Middle frontal gyrus (tissue), 1 donor: ENCODE measurements around the gene AKAP6.

Source experiments
- DNase-seq: peaks from one replicate; pipeline ENCODE4 v3.0.0-alpha.2; 2015; ENCODE audit warnings: low spot score; ENCODE audit errors: extremely low spot score

Gene AKAP6

DNA sequence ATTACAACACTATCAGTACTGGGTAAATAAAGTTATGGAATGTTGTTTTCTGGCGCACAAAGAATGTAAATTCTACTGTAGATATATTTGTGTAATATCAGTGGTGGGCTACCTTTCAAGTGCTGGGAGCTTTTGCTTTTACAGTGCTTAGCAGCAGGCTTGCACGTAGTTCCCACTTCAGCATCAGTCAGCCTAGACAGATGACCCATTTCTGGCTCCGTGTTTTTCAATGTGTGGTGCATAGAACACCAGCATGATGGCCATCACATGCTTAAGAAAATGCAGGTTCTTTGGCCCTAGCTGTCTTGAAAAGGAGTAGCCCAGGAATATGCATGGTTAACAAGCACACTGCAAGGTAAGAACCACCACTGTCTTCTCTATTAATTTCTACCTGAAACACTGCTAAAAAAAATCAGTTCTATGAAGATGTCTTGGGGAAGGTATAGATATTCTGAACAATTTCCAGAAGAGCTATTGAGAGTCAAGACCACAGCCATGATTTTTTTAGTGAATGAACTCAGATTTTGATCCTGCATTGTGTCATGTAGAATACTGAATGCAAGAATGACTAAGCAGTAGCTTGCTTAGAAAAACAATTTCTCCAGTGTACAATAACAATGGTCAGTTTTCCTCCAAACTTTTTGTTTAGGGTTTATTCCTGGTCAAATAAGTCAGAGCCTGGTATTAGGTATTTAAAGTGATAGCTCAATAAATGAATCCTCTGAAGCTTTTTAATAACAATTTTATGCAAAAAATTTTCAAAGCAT lies 195.7 kb downstream of the AKAP6 start:
- no peak for DNase-seq

DNA sequence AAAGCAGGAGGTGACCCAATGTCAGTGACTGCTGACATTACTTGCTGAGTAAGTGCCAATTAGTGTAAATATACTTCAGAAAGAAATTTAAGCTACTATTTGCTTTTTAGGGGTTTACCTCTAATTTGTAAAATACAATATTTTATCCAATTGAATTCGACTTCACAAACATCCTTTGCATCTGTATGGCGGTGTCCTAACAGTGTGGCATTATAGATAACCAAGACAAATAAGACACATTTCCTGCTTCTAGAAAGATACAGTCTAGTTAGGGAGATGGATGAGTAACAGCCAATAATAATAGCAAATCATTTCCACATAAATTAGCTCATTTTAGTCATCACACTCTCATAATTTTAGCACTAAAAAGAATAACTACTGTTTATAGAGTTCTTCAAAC lies 196.5 kb downstream of the AKAP6 start:
- no peak for DNase-seq

- no peak for DNase-seq
These were observed 201.7 kb downstream of the AKAP6 start for GRCh38 chr14:32530800-32531199.

DNA sequence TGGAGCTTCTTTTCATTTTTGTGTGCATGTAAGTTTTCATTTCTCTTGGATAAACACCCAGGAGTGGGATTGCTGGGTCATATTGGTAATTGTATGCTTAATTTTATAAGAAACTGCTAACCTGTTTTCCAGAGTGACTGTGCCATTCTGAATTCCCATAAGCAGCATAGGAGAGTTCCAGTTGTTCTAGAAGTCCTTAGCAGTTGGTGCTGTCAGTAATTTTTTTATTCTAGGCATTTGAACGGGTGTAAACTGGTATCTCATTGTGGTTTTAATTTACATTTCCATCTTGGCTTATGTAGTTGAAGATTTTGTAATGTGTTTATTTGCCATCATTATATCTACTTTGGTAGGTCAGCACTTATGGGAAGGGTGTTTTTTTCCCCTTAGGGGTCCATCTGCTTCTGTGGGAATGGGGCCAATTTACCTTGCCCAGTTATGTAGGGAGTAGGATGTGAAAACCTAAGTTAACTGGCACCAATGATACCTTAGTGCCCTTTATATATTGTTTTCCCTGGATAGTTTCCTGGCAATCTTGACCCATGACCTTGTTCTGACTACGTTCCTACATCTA lies 202.9 kb downstream of the AKAP6 start:
- no peak for DNase-seq

GRCh38 chr14:32534145-32534544 lies 205.0 kb downstream of the AKAP6 start:
- DNase-seq, result no peak

GRCh38 chr14:32536175-32536574 lies 207.1 kb downstream of the AKAP6 start:
- no peak for DNase-seq

DNA sequence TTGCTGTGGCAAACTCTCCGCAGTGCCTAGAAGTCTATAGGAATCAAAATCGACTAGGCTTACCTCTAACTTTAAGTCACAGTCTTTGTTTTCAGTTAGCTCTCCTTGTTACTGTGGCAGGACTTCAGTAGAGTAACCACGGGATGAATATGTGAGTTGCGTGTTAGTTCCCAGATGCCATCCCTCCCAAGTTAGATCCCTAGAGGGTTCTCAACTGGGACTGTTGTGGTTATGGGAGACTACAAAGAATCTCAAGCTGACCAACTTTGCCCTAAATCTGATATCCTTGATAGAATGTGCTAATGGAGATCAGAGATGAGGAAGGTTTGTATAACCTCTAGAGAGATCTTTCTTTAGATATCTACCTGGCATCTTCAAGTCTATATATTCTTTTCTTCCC lies 208.1 kb downstream of the AKAP6 start:
- no peak for DNase-seq

GRCh38 chr14:32542507-32542906 lies 213.4 kb downstream of the AKAP6 start:
- DNase-seq, result peak; percentile 2

DNA sequence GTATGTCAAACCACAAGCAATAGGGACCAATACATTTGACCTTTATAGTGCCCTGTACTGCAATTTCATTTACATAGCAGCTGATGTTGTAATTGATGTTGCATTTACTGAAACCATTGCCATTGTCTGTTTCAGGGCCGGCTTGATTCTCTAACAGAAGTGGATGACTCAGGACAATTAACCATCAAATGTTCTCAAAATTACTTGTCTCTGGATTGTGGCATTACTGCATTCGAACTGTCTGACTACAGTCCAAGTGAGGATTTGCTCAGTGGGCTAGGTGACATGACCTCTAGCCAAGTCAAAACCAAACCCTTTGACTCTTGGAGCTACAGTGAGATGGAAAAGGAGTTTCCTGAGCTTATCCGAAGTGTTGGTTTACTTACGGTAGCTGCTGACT lies 216.0 kb downstream of the AKAP6 start:
- peak; percentile 5 for DNase-seq

- peak; percentile 29 for DNase-seq
These were observed 216.6 kb downstream of the AKAP6 start for GRCh38 chr14:32545506-32546210.

DNA sequence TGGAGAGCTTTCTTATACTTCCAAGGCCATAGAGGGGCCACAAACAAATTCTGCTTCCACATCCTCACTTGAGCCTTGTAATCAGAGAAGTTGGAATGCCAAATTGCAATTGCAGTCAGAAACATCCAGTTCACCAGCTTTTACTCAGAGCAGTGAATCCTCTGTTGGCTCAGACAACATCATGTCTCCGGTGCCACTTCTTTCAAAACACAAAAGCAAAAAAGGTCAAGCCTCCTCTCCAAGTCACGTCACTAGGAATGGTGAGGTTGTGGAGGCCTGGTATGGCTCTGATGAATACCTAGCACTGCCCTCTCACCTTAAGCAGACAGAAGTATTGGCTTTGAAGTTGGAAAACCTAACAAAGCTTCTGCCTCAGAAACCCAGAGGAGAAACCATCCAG lies 217.1 kb downstream of the AKAP6 start:
- no peak for DNase-seq

DNA sequence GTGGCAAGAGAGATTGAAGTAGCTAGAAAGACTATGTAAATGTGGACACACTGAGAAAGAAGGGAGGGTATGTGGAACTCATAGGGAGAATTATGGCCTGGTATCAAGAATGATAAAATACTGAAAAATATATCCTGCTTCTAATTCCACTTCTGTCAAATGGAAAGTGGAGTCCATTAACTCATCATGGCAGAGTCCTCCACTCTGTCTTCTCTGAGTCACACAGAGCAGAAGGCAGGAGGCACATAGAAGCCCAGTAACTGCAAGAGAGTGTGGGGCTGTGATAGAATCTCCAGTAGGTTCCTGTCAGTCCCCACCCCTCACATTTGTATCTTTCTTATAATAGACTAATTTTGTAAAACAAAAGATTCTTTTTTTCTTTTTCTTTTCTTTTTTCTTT lies 223.7 kb downstream of the AKAP6 start:
- DNase-seq, result no peak

DNA sequence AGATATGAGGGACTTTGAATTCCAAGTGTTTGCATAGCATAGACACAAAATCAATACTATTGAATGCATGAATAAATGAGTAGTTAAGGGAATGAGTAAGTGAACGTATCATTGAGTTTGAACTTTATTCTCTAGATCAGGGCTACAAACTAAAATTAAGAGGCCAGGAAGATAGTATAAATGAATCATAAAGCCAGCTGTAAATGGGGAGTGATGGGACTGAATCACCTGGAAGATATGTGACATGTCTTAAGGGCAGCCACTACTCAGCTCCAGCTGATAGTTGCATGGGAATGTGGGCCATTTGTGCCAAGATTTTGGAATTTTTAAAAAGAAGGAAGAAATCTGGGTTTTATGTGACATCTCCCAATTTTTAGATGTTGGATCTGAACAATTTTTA lies 229.9 kb downstream of the AKAP6 start:
- DNase-seq, result no peak

GRCh38 chr14:32559590-32559989 lies 230.5 kb downstream of the AKAP6 start:
- DNase-seq, result no peak

GRCh38 chr14:32560209-32560857 lies 231.2 kb downstream of the AKAP6 start:
- DNase-seq, result peak; percentile 75

DNA sequence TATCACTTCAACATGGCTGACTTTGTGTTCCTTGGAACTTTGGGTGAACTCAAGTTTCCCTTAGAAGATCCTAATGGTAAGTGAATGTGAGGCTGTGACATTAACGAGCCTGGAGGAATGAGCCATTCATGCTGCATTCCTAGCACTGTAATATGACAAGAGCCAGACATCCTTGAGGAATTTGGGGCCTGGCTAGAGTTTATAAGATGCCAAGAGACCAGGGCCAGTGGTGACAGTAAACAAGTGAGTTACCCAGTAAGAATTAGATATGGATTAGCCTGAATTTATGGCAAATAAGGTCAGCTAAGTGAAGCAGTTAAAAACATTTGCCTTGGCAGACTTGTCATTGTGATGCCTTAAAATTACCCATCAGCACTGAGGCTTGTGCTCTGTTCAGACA lies 232.4 kb downstream of the AKAP6 start:
- DNase-seq, result no peak

GRCh38 chr14:32564596-32564995 lies 235.5 kb downstream of the AKAP6 start:
- no peak for DNase-seq

- no peak for DNase-seq
These were observed 236.2 kb downstream of the AKAP6 start for GRCh38 chr14:32565256-32565655.

DNA sequence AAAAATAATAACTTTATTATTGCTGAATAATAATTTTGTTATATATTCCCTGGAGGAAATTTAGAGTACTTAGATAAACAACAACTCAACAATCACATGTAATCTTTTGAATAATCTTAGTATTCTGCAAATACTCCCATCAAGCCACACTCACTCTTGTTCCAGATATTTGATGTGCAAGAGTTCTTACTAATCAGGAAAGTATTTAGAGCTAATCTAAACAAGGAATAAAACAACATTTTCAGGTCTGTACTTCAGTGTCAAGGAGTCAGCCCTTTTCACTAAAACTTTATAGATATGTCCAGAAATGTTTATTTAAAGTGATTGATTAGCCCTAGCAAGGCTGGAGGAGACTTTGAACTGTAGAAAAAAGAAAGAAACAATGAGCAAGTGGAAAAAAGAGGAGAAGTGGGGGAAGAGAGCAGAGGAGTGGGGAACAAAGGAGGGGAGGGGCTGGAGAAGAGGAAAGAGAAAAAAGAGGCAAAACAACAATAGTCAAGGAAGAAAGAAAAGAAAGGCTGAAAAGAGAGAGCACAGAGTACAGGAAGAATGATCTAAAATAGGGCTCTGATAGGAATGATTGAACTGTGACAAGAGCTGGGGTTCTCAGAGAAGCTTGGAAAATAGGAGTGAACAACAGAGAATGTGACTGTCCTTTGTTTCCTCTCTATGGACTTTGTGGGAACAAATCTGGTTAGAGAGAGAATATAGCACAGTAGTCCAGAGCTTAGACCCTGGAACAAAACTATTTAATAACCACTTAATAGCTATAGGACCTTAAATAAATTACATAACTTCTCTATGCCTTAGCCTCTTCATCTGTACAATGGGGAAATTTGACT lies 238.7 kb downstream of the AKAP6 start:
- no peak for DNase-seq

- no peak for DNase-seq
These were observed 242.5 kb downstream of the AKAP6 start for GRCh38 chr14:32571551-32571950.
